HG03342 (cell line): ENCODE measurements around the gene GPR119.
"Not testable (repeated sequence)": the region's sequence is repeated elsewhere in the genome, so short reads cannot be mapped to it uniquely, and the experiment has no call there.

Experiments used
- ATAC-seq: cut with Tn5 transposase; IDR thresholded peaks from one replicate; pipeline ENCODE4 v1.9.1; 2021; ENCODE audit warnings: mild to moderate bottlenecking, moderate library complexity; ENCODE audit not compliant: unreplicated experiment

Gene GPR119

DNA sequence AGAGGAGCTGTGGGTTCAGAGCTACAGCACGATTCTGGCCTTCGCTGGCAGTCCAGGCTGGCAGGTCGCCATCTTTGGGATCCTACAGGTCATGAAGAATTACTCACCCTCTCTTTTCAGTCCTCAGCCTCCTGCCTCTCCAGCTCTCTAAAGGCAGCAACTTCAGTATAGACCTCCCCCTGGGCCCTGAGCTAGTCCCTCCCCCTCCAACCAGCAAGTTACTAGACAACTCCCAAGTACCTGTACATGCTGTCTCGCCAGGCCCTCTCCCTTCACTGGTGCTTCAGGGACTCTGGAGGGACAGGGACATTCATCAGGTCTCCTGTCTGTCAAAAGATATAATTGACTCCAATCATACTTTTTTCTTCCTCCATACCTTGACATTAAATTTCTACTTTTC lies at the start of gene GPR119:
Gene GPR119, minus strand, starts transcription at position 155 of the 400 bp plus-strand sequence. CDS start 227 bp downstream, outside the sequence.
- ATAC-seq = no peak

- not testable (repeated sequence) for ATAC-seq
Measured at GRCh38 chrX:130429236-130429635, 43.8 kb upstream of the GPR119 start.

DNA sequence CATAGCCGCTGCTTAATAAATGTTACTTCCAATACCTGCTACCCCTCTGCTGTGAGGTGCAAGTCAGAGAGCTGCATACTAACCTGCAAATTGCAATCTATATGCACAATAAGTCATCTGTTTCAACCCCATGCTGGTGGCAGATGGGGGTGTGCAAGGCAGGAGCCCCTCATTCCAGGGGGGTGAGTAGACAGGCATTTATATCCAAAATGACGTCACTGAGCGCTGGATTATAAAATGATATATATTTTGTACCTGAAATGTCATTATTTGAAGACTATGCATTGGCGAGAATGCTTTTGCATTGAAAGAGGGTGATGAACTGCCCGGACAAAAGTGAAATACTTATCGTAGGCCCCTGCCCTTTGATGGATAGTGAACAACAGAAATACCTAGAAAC lies 41.1 kb upstream of the GPR119 start:
- no peak for ATAC-seq

DNA sequence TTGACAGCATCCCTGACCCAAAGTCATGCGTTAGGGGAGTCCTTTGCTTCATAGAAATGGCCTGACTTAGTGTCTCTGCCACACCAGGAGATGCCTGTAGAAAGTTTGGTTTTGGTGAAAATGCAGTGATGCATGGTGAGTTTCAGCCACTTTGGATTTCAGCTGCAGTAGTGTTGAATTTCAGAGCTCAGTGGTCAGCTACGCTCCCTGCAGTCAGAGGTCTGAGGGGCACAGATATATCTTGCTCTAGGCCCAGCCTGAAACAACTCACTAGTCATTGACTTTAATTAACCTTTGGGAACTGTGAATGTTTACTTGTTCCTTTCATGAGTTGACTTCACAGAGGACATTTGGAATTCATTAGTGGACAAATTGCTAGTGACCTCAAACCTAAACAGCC lies 33.8 kb upstream of the GPR119 start:
- ATAC-seq = no peak

DNA sequence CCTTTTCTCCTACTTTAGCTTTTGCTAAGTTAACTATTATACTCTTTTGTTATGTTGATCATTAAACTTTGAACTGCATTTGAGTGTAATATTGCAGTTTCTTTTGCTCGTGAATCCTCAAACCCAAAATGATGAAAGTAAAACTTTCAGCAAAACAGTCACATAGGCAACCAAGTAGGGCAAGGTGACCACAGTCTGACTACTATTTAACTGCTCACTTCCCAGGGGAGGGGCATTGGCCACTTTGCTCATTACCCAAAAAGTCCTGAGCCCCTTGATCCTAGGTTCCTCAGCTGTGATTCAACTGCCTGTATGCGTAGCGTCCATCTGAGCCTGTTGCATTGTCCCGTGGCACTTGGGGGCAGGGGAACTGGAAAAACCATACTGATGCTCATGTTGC lies 33.3 kb upstream of the GPR119 start:
- ATAC-seq = no peak

DNA sequence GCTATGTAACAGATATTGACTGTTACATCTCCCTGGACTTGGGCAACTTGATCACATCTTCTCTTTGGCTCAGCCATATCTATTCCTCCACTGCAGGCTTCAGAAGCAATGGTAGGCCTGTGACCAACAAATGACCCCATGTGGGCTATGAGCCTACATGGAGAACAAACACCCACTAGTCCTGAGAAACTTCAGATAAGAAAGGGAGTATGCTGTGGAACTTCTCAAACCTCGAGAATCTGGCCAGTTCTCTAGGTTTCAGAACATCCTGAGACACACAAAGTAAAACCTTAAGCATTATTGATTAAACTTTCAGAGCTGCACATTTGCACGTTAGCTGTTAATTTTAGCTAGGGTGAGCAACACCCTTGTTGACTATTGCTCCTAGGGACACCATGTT lies 32.6 kb upstream of the GPR119 start:
- no peak for ATAC-seq

DNA sequence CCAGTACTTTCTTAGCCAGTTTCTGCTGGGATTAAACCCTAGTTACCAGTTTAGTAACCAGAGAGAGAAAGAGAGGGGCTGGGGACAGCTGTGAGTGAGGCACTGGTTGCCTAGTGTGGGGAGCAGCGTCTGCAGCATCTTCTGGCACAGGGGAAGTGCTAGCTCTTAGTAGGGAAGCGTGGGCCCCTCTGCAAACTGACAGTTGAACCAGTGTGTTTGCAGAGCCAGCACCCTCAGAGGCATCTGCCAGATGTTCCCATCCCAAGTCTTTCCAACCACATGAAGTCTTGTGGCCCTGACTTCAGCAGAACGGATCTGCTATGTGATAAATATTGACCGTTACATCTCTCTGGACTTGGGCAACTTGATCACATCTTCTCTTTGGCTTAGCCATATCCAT lies 31.3 kb upstream of the GPR119 start:
- no peak for ATAC-seq

- ATAC-seq = no peak
Measured at GRCh38 chrX:130415201-130415600, 29.7 kb upstream of the GPR119 start.

DNA sequence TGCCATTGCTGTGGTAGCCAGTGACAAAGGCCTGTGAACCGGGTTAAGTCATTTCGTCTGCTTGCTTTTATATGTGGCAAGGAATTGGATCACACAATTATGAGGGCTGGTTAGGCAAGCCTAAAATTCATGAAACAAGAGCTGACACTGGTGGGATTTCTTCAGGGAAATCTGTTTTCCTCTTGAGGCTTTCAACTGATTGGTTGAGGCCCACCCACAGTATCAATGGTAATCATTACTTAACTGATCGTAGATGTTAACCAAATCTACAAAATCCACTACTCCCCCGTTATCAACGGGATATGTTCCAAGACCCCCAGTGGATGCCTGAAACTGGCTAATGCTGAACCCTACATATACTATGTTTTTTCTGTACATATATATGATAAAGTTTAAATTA lies 29.3 kb upstream of the GPR119 start:
- no peak for ATAC-seq

- no peak for ATAC-seq
Measured at GRCh38 chrX:130413415-130413814, 27.9 kb upstream of the GPR119 start.

- ATAC-seq = no peak
Measured at GRCh38 chrX:130402208-130402684, 16.8 kb upstream of the GPR119 start.

DNA sequence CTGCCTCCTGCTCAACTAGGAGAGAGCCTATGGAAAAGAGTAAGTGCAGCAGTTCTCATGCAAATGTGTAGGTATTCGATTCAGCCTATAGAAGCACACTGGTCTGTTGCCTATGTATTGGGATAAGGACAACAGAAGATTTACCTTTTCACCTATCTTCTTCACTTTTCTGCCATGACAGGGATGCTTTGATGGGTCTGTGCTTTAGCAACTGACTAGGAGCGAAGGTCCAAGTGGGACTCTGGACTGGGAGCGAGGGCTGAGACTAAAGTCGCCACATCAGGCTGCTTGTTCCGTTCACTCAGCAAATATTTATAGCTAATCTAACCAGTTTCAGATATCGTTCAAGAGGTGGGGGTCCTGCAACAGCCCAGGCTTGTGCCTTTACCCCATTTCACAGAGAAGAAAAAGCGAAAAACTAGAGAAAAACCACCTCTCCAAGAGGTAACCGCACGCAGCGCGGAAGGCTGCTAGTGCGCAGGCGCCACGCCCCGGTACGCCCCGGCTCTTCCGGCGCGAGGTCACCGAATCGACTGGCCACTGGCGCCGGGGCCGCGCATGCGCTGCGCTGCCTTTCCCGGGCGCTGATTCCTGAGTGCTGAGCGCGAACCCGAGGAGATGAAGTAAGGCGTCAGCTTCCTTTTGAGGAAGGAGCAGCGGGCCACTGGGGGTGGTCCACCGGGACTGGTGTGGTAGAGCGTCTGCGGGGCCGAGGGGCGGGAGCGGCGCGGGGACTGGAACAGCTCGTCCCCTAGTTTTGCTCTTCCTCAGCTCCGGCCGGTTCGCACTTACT lies 16.1 kb upstream of the GPR119 start, which contains the start of gene RBMX2:
Gene RBMX2, plus strand, starts transcription at position 573 of the 793 bp plus-strand sequence. Its CDS starts 46 bp downstream, at position 619.
- ATAC-seq = peak; percentile 94

DNA sequence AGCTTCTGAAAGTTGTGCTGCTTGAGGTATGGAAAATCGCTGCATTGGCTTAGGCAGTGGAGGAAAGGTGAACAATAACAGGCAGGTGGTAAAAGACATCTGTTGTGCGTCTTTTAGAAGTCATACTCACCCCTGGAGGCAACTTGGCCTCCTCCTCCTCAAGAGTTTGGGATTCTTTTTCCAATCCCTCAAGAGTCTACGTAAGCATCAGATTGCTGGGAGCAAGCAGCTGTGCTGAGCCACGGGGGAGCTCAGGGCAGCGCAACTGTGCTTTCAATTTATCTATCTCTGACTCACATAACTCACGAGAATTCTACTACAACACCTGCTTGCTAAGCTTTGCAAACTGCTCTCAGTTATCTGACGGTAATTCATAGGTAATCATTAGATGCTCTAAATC lies 9.9 kb upstream of the GPR119 start:
- ATAC-seq = no peak

DNA sequence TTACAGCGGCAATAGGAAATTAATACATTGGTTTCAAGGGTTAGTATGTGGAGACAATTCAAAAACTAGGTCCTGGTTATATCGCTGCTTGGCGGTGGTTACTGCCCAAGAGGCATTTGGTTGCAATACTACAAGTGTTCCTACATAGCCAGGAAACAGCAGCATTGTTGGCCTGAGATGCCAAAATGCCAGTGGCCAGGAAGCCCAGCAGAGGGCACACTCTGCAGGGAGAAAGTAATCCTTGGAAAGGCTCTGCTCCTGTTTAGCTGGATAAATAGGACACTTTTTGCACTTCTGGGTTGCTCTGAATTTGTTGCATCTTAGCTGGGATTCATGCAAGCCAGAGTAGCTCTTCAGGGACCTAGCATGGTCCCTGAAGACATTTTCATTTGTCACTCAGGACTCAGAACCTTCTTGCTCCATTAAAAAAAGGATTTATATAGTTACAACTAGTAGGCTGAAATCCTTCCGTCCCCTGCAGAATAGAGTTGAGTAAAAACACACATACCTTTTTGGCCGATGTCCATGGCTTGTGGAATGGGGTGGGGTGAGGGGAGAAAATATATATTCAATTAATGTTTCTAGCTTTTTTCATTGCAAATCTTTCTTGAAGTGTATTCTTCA lies 8.1 kb upstream of the GPR119 start:
- no peak for ATAC-seq

- ATAC-seq = no peak
Measured at GRCh38 chrX:130386408-130386808, 934 bp upstream of the GPR119 start.

- ATAC-seq = no peak
Measured at GRCh38 chrX:130378024-130378669, 7.3 kb downstream of the GPR119 start.

- ATAC-seq = no peak
Measured at GRCh38 chrX:130376077-130376476, 9.4 kb downstream of the GPR119 start.

- not testable (repeated sequence) for ATAC-seq
Measured at GRCh38 chrX:130352050-130352449, 33.4 kb downstream of the GPR119 start.

DNA sequence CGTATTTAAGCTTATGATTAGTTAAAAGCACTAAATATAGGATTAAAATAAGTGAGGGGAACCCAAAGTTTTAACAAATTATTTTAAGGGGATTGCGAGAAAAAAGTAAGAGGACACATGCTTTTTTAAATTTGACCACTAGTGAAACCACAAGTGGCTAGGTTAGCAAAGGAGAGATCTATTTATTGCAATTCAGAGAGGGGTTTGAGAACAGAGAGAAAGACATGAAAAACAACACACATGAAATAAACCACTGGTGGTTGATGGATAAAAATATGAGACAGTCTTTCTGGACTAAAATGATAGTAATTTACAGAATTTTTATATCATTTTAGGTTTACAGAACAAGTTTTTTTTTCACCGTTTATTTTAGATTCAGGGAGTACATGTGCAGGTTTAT lies 33.9 kb downstream of the GPR119 start:
- ATAC-seq = no peak

GRCh38 chrX:130347321-130347720 lies 38.2 kb downstream of the GPR119 start:
- no peak for ATAC-seq

DNA sequence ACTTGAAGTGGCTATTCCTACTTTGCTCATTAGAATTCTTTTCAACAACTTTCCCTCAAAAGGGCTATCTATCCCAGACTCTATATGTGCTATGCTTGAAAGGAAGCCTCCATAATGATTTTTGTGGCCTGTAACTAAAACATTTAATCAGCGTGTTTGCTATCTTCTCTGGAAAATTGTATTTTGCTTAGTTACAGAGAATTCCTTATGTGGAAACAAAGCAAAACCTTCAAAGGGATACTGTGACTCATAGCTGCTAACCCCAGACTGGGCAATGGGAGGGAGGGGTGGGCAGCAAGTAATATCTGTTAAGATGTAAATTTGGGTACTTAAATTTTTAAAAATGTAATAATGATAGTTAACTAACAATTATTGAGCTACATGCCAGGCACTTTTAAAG lies 42.1 kb downstream of the GPR119 start:
- no peak for ATAC-seq

DNA sequence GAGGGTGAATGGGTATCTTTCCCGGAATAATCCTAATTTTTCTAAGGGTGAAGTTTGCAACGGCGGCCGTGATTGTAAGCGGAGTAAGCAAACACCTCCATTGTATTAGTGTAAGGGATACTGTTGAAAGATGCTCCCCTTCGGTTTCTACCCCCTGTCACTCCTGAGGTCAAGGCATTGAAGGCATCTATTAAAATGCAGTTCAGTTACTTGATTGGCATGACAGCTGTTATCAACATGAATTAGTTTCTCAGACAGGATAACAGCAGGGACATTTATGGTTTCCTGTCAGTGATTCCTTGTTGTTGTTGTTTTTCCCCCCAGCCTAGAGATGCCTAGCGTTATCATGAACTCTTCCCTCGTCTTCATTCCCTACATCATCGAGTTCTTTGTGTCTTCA lies 45.2 kb downstream of the GPR119 start:
- ATAC-seq = peak; percentile 4
